Neuronal stem cell (in vitro differentiated cells): ENCODE measurements around the gene CDK14.

Experiments used
- DNase-seq: peaks from one replicate; pipeline ENCODE4 v3.0.0-alpha.2; 2013; ENCODE audit warnings: low spot score
- H2AFZ ChIP-seq: one replicate; pipeline ENCODE4 v1.6.1; 2013; ENCODE audit warnings: mild to moderate bottlenecking, low read length, inconsistent platforms
- H2AK5ac ChIP-seq: 2 replicates; pipeline ENCODE4 v1.6.1; 2013; ENCODE audit warnings: low read depth, mild to moderate bottlenecking, inconsistent platforms, low read length, moderate library complexity, mixed read lengths
- H2BK120ac ChIP-seq: 2 replicates; pipeline ENCODE4 v1.6.1; 2013; ENCODE audit warnings: low read depth, mild to moderate bottlenecking, inconsistent platforms, low read length, moderate library complexity, mixed read lengths
- H2BK12ac ChIP-seq: one replicate; pipeline ENCODE4 v1.6.1; 2013; ENCODE audit warnings: low read length, inconsistent platforms
- H2BK15ac ChIP-seq: 2 replicates; pipeline ENCODE4 v1.6.1; 2013; ENCODE audit warnings: mild to moderate bottlenecking, low read length, inconsistent platforms, mixed read lengths
- H2BK5ac ChIP-seq: one replicate; pipeline ENCODE4 v1.6.1; 2013; ENCODE audit warnings: inconsistent platforms, mild to moderate bottlenecking, low read length, moderate library complexity
- H3K14ac ChIP-seq: one replicate; pipeline ENCODE4 v1.6.1; 2013; ENCODE audit warnings: low read length, inconsistent platforms
- H3K18ac ChIP-seq: 2 replicates; pipeline ENCODE4 v1.6.1; 2013; ENCODE audit warnings: low read length, inconsistent platforms
- H3K23ac ChIP-seq: 2 replicates; pipeline ENCODE4 v1.6.1; 2013; ENCODE audit warnings: low read depth, mild to moderate bottlenecking, mixed read lengths, low read length, inconsistent platforms; ENCODE audit not compliant: poor library complexity
- H3K27ac ChIP-seq: replicated peaks from 3 replicates; pipeline ENCODE4 v1.5.1; 2013; ENCODE audit warnings: low read length, inconsistent platforms
- H3K27me3 ChIP-seq, 3 experiments: 2 replicates each; pipeline ENCODE4 v1.6.1; 2013; ENCODE audit warnings: low read length in 3 of 3, mild to moderate bottlenecking in 2 of 3, inconsistent platforms in 1 of 3, low read depth in 1 of 3, mixed read lengths in 1 of 3, moderate library complexity in 1 of 3; ENCODE audit not compliant: control insufficient read depth in 3 of 3, insufficient read depth in 3 of 3
- H3K36me3 ChIP-seq, 2 donors: replicated peaks in 1 of 2; 2 replicates each; pipeline ENCODE4 v1.6.1; 2013; ENCODE audit warnings: low read length in 2 of 2; ENCODE audit not compliant: control insufficient read depth in 2 of 2, insufficient read depth in 2 of 2
- H3K4ac ChIP-seq: 2 replicates; pipeline ENCODE4 v1.6.1; 2013; ENCODE audit warnings: inconsistent platforms, mild to moderate bottlenecking, low read length, moderate library complexity
- H3K4me1 ChIP-seq, 2 donors: 1 replicate in 1 of 2; 2 replicates in 1 of 2; pipeline ENCODE4 v1.6.1; 2013; ENCODE audit warnings: low read length in 2 of 2, low read depth in 1 of 2; ENCODE audit not compliant: control insufficient read depth in 2 of 2, insufficient read depth in 1 of 2
- H3K4me2 ChIP-seq: one replicate; pipeline ENCODE4 v1.6.1; 2013; ENCODE audit warnings: mild to moderate bottlenecking, low read length, inconsistent platforms; ENCODE audit not compliant: insufficient read depth, poor library complexity, severe bottlenecking
- H3K4me3 ChIP-seq, 2 donors: 2 replicates each; pipeline ENCODE4 v1.5.1; 2013; ENCODE audit warnings: low read length in 2 of 2, mild to moderate bottlenecking in 2 of 2, inconsistent platforms in 1 of 2, moderate library complexity in 1 of 2
- H3K79me1 ChIP-seq: one replicate; pipeline ENCODE4 v1.6.1; 2013; ENCODE audit warnings: low read depth, mild to moderate bottlenecking, inconsistent platforms, low read length, moderate library complexity
- H3K9ac ChIP-seq: one replicate; pipeline ENCODE4 v1.6.1; 2013; ENCODE audit warnings: mild to moderate bottlenecking, low read depth, low read length, inconsistent platforms; ENCODE audit not compliant: poor library complexity
- H3K9me3 ChIP-seq, 2 donors: replicated peaks in 1 of 2; 2 replicates each; pipeline versions ENCODE3 to v1.6.1; 2013; ENCODE audit warnings: low read length in 2 of 2, mild to moderate bottlenecking in 2 of 2, inconsistent platforms in 1 of 2, low read depth in 1 of 2, mixed read lengths in 1 of 2, moderate library complexity in 1 of 2; ENCODE audit not compliant: control insufficient read depth in 2 of 2, insufficient read depth in 1 of 2
- H4K8ac ChIP-seq: one replicate; pipeline ENCODE4 v1.6.1; 2013; ENCODE audit warnings: low read depth, mild to moderate bottlenecking, inconsistent platforms, low read length, moderate library complexity
- H4K91ac ChIP-seq: one replicate; pipeline ENCODE4 v1.6.1; 2013; ENCODE audit warnings: low read length, low read depth, mild to moderate bottlenecking, inconsistent platforms; ENCODE audit not compliant: poor library complexity
- WGBS, 2 donors: extraction: QIAGEN DNeasy Blood & Tissue Kit; methylation state at CpG; one replicate each; pipeline ENCODE4 v1.1.7; 2013; ENCODE audit warnings: missing lambda C conversion rate in 2 of 2, mixed read lengths in 1 of 2; ENCODE audit not compliant: insufficient read length in 2 of 2, insufficient replicate concordance in 1 of 2; ENCODE audit errors: extremely low coverage in 2 of 2; 5-methylcytosine and 5-hydroxymethylcytosine counted together

The CDK14 gene

GRCh38 chr7:91185771-91186170 lies 589.6 kb downstream of the CDK14 start:
- Histone ChIP-seq H3K9ac (no peak overlapping the region), H3K27ac (no peak overlapping the region)

GRCh38 chr7:91187061-91187460 lies 590.9 kb downstream of the CDK14 start:
- H3K4me1 ChIP-seq: peaks cover 0 to 2% of the 10 kb centered on the region in 2 donors
- no peak overlapping the region for H3K14ac ChIP-seq
- H3K9me3 ChIP-seq: peaks cover 0 to 3% of the 10 kb centered on the region in 2 donors
- H3K79me1 ChIP-seq: no peaks in the 10 kb centered on the region
- H3K4me2 ChIP-seq: no peak overlapping the region
- no peaks in the 10 kb centered on the region for H3K36me3 ChIP-seq
- H2BK15ac ChIP-seq: no peak overlapping the region
- no peak overlapping the region for H4K8ac ChIP-seq
- H3K9ac ChIP-seq: no peak overlapping the region
- no peak overlapping the region for H3K4me3 ChIP-seq
- no peak for DNase-seq
- no peak overlapping the region for H2BK5ac ChIP-seq
- no peak overlapping the region for H2BK120ac ChIP-seq
- no peak overlapping the region for H2BK12ac ChIP-seq
- H3K27ac ChIP-seq: no peak overlapping the region
- no peak overlapping the region for H3K23ac ChIP-seq
- no peak overlapping the region for H4K91ac ChIP-seq
- H3K27me3 ChIP-seq: no peaks in the 10 kb centered on the region
- no peak overlapping the region for H3K4ac ChIP-seq
- H2AFZ ChIP-seq: no peak overlapping the region
- no peak overlapping the region for H3K18ac ChIP-seq
- WGBS, 2 donors: no CpG with 5 or more reads among the region's 2 CpGs
- no peak overlapping the region for H2AK5ac ChIP-seq

More at GRCh38 chr7:91185771-91186170, 589.6 kb downstream of the CDK14 start:
- no peak overlapping the region for H2BK12ac ChIP-seq
- no peak overlapping the region for H2AFZ ChIP-seq
- H3K14ac ChIP-seq: no peak overlapping the region
- no peak overlapping the region for H2BK5ac ChIP-seq
- H3K23ac ChIP-seq: no peak overlapping the region
- no peak overlapping the region for H3K4ac ChIP-seq
- no peak overlapping the region for H4K91ac ChIP-seq
- no peaks in the 10 kb centered on the region for H3K4me1 ChIP-seq
- DNase-seq: no peak
- no CpG with 5 or more reads among the region's 2 CpGs for WGBS, 2 donors
- no peaks in the 10 kb centered on the region for H3K27me3 ChIP-seq
- no peak overlapping the region for H4K8ac ChIP-seq
- H2AK5ac ChIP-seq: no peak overlapping the region
- no peak overlapping the region for H3K4me2 ChIP-seq
- H2BK15ac ChIP-seq: no peak overlapping the region
- H3K9me3 ChIP-seq: peaks cover 0 to 5% of the 10 kb centered on the region in 2 donors
- H3K79me1 ChIP-seq: no peaks in the 10 kb centered on the region
- no peaks in the 10 kb centered on the region for H3K36me3 ChIP-seq
- no peak overlapping the region for H2BK120ac ChIP-seq
- H3K18ac ChIP-seq: no peak overlapping the region
- H3K4me3 ChIP-seq: no peak overlapping the region

- no CpG with 5 or more reads among the region's 3 CpGs for WGBS, 2 donors
- no peak overlapping the region for H2AK5ac ChIP-seq
- H2AFZ ChIP-seq: no peak overlapping the region
- H2BK12ac ChIP-seq: no peak overlapping the region
- H3K36me3 ChIP-seq: no peaks in the 10 kb centered on the region
- H4K8ac ChIP-seq: no peak overlapping the region
- H3K23ac ChIP-seq: no peak overlapping the region
- no peak overlapping the region for H2BK120ac ChIP-seq
- no peak overlapping the region for H3K4me2 ChIP-seq
- no peak overlapping the region for H3K27ac ChIP-seq
- no peak overlapping the region for H3K14ac ChIP-seq
- no peak overlapping the region for H2BK5ac ChIP-seq
- H3K27me3 ChIP-seq: no peaks in the 10 kb centered on the region
- no peak overlapping the region for H3K4ac ChIP-seq
- peaks cover 6% of the 10 kb centered on the region in 2 donors for H3K4me1 ChIP-seq
- DNase-seq: no peak
- no peaks in the 10 kb centered on the region for H3K9me3 ChIP-seq
- no peak overlapping the region for H3K4me3 ChIP-seq
- no peak overlapping the region for H3K18ac ChIP-seq
- H3K9ac ChIP-seq: no peak overlapping the region
- no peaks in the 10 kb centered on the region for H3K79me1 ChIP-seq
- H4K91ac ChIP-seq: no peak overlapping the region
- H2BK15ac ChIP-seq: no peak overlapping the region
These were observed 595.6 kb downstream of the CDK14 start for GRCh38 chr7:91191771-91192170.

GRCh38 chr7:91193141-91193540 lies 597.0 kb downstream of the CDK14 start:
- H3K23ac ChIP-seq: no peak overlapping the region
- H4K91ac ChIP-seq: no peak overlapping the region
- no peaks in the 10 kb centered on the region for H3K9me3 ChIP-seq
- DNase-seq: no peak
- no peaks in the 10 kb centered on the region for H3K27me3 ChIP-seq
- H3K9ac ChIP-seq: no peak overlapping the region
- H3K18ac ChIP-seq: no peak overlapping the region
- H2BK5ac ChIP-seq: no peak overlapping the region
- H3K79me1 ChIP-seq: no peaks in the 10 kb centered on the region
- peaks cover 6% of the 10 kb centered on the region in 2 donors for H3K4me1 ChIP-seq
- H2AK5ac ChIP-seq: no peak overlapping the region
- H4K8ac ChIP-seq: no peak overlapping the region
- H3K14ac ChIP-seq: no peak overlapping the region
- no peaks in the 10 kb centered on the region for H3K36me3 ChIP-seq
- no peak overlapping the region for H2BK12ac ChIP-seq
- H3K4ac ChIP-seq: no peak overlapping the region
- no peak overlapping the region for H2BK120ac ChIP-seq
- no peak overlapping the region for H3K4me2 ChIP-seq
- no CpG with 5 or more reads among the region's 1 CpG for WGBS, 2 donors
- H2BK15ac ChIP-seq: no peak overlapping the region
- H3K4me3 ChIP-seq: no peak overlapping the region
- H2AFZ ChIP-seq: no peak overlapping the region
- H3K27ac ChIP-seq: no peak overlapping the region
